ENCODE data around the gene MAGOH.

DNA sequence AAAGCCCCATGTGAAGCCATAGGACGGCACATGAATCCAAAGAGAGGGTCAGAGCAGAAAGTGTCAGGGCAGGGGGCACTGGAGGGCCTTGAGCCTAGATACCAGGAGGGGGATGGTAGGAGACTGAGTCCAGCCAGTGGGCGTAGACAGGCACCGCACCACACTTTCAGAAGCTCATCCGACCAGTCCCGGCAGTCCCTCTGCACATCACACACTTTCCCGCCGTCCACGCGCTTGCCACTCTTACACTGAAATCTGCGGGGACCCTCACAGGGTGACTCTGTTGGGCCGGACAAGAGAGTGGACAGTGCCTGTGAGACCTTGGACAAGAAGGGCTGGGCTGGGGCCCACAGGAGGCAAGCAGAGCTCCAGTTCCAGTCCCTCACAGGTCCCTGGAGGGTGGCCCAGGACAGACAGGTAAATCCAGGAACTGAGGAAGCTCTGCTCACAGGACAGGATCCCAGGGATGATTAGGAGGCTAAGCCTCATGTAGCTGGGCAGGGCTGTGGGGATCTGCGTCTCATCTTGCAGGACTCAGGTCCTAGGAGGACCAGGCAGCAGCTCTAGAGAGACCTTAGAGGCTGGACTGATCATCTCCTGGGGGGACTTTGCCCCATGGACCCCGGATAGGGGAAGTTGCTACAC, 36.3 kb upstream of the MAGOH start:
- no peak for TF ChIP-seq POLR2A (IDR thresholded peaks at IDR 0.05; ENCODE audit: low read length)
- no peak for TF ChIP-seq GATA1 (IDR thresholded peaks at IDR 0.05; ENCODE audit: low read depth, low read length)

All from erythroblast (primary cell).